Smooth muscle cell (in vitro differentiated cells): Measurements from ENCODE around the gene MAGI1. TPM values are rescaled to one million over a fixed set of nuclear protein-coding genes. Genes with fewer than 3 reads are reported as not detected.

Experiments
- DNase-seq: peaks from one replicate; lab custom pipeline; 2025; ENCODE audit not compliant: unreplicated experiment; lab: John Stamatoyannopoulos, UW
- H2AFZ ChIP-seq: fragments of 200-600 bp; sonication (generic); 2 replicates; pipeline ENCODE4 v1.6.0; 2016; ENCODE audit warnings: antibody characterized with exemption, low read depth, mild to moderate bottlenecking
- H3F3A ChIP-seq: fragments of 200-600 bp; sonication (generic); 2 replicates; pipeline ENCODE4 v1.6.0; 2017; ENCODE audit warnings: antibody characterized with exemption, low read depth
- H3K27ac ChIP-seq: fragments of 200-600 bp; sonication (generic); 2 replicates; pipeline ENCODE4 v1.5.1; 2016; ENCODE audit warnings: low read depth, mild to moderate bottlenecking
- H3K27me3 ChIP-seq: fragments of 200-600 bp; sonication (generic); 2 replicates; pipeline ENCODE4 v1.6.1; 2016; ENCODE audit warnings: low read depth, mild to moderate bottlenecking
- H3K36me3 ChIP-seq: fragments of 200-600 bp; sonication (generic); 2 replicates; pipeline ENCODE4 v1.5.1; 2016; ENCODE audit warnings: low read depth
- H3K4me1 ChIP-seq: fragments of 200-600 bp; sonication (generic); 2 replicates; pipeline ENCODE4 v1.5.1; 2016; ENCODE audit warnings: low read depth
- H3K4me2 ChIP-seq: fragments of 200-600 bp; sonication (generic); 2 replicates; pipeline ENCODE4 v1.6.0; 2016; ENCODE audit warnings: mild to moderate bottlenecking
- H3K4me3 ChIP-seq: fragments of 200-600 bp; sonication (generic); 2 replicates; pipeline ENCODE4 v1.5.1; 2016; ENCODE audit warnings: mild to moderate bottlenecking
- H3K79me2 ChIP-seq: fragments of 200-600 bp; sonication (generic); 2 replicates; pipeline ENCODE4 v1.6.0; 2016; ENCODE audit warnings: low read depth, mild to moderate bottlenecking
- H3K9ac ChIP-seq: fragments of 200-600 bp; sonication (generic); 2 replicates; pipeline ENCODE4 v1.6.0; 2016; ENCODE audit warnings: low read depth
- H3K9me3 ChIP-seq: fragments of 200-600 bp; sonication (generic); replicated peaks from 2 replicates; pipeline ENCODE4 v1.5.1; 2016; ENCODE audit warnings: low read depth
- H4K20me1 ChIP-seq: fragments of 200-600 bp; sonication (generic); 2 replicates; pipeline ENCODE4 v1.6.0; 2016; ENCODE audit warnings: low read depth
- CTCF ChIP-seq: fragments of 200-600 bp; sonication (generic); IDR thresholded peaks from 2 replicates; pipeline ENCODE4 v1.5.1; 2017; ENCODE audit warnings: borderline replicate concordance, mild to moderate bottlenecking, antibody characterized with exemption; ENCODE audit not compliant: insufficient read depth, poor library complexity, severe bottlenecking
- WGBS: methylation state at CpG from one replicate; pipeline ENCODE4 v1.1.7; 2016; ENCODE audit warnings: low lambda C conversion rate; 5-methylcytosine and 5-hydroxymethylcytosine counted together
- polyA plus RNA-seq: library from polyadenylated mRNA; unstranded; fragments of >200 nt; fragmentation: Nextera tagmentation; extraction: Ambion mirVana; gene quantifications from 2 replicates; pipeline ENCODE4 v1.2.1, GENCODE V29; 2016
- total RNA-seq: library from RNA; depleted of rRNA; stranded (reverse); fragments of >200 nt; gene quantifications from 2 replicates; pipeline ENCODE4 v1.2.3, GENCODE V29; 2014

Gene MAGI1
- total and polyA plus RNA-seq, 2 experiments from 2014 or later = 9.9 to 23.3 TPM

GRCh38 chr3:65473736-65474135 is 565.0 kb downstream of the MAGI1 start:
- peaks cover 2% of the 10 kb centered on the region for H3K4me1 ChIP-seq
- H3K4me2 ChIP-seq = no peak overlapping the region
- H2AFZ ChIP-seq = no peak overlapping the region

GRCh38 chr3:65472501-65472900 is 566.2 kb downstream of the MAGI1 start:
- TF ChIP-seq CTCF = no peak
- H2AFZ ChIP-seq = no peak overlapping the region
- H3K36me3 ChIP-seq = no peaks in the 10 kb centered on the region
- H3K9me3 ChIP-seq = no peaks in the 10 kb centered on the region
- H3K27ac ChIP-seq = no peak overlapping the region
- no peak overlapping the region for H3K9ac ChIP-seq
- no peak overlapping the region for H3K4me2 ChIP-seq
- no peaks in the 10 kb centered on the region for H3K27me3 ChIP-seq
- H3F3A ChIP-seq = no peaks in the 10 kb centered on the region
- H3K79me2 ChIP-seq = no peaks in the 10 kb centered on the region
- no peak for DNase-seq
- H3K4me3 ChIP-seq = no peak overlapping the region
- peaks cover 12% of the 10 kb centered on the region for H4K20me1 ChIP-seq
- H3K4me1 ChIP-seq = no peaks in the 10 kb centered on the region
- WGBS = 92% methylated on average over 3 of the region's 3 CpGs

More at GRCh38 chr3:65473736-65474135, 565.0 kb downstream of the MAGI1 start:
- no peak for TF ChIP-seq CTCF
- H3K36me3 ChIP-seq = no peaks in the 10 kb centered on the region
- H3K27ac ChIP-seq = no peak overlapping the region
- no peaks in the 10 kb centered on the region for H3F3A ChIP-seq
- H4K20me1 ChIP-seq = peaks cover 16% of the 10 kb centered on the region
- WGBS = 62% methylated on average over 3 of the region's 3 CpGs
- DNase-seq = no peak
- no peaks in the 10 kb centered on the region for H3K9me3 ChIP-seq
- no peak overlapping the region for H3K4me3 ChIP-seq
- no peak overlapping the region for H3K9ac ChIP-seq
- no peaks in the 10 kb centered on the region for H3K79me2 ChIP-seq
- H3K27me3 ChIP-seq = no peaks in the 10 kb centered on the region

GRCh38 chr3:65466300-65466988 is 572.3 kb downstream of the MAGI1 start:
- Histone ChIP-seq H3K27me3 (no peaks in the 10 kb centered on the region), H3K79me2 (no peaks in the 10 kb centered on the region), H3K9ac (no peak overlapping the region), H3K4me2 (no peak overlapping the region), H3K9me3 (no peaks in the 10 kb centered on the region), H3K36me3 (no peaks in the 10 kb centered on the region), H3K27ac (no peak overlapping the region), H2AFZ (no peak overlapping the region), H4K20me1 (no peaks in the 10 kb centered on the region), H3K4me1 (peaks cover 7% of the 10 kb centered on the region), H3F3A (no peaks in the 10 kb centered on the region), H3K4me3 (no peak overlapping the region)
- TF ChIP-seq CTCF = no peak
- WGBS = 65% methylated on average over 5 of the region's 5 CpGs
- DNase-seq = no peak
